Neuron (in vitro differentiated cells): ENCODE measurements around the gene KRTAP5-11.
"Not testable (repeated sequence)": the region's sequence is repeated elsewhere in the genome, so short reads cannot be mapped to it uniquely, and the experiment has no call there.

Experiments
- H2AFZ ChIP-seq: one replicate; pipeline ENCODE4 v1.6.1; 2013; ENCODE audit warnings: low read depth, mild to moderate bottlenecking, inconsistent platforms, low read length, moderate library complexity
- H3K27me3 ChIP-seq: one replicate; pipeline ENCODE4 v1.6.1; 2013; ENCODE audit warnings: low read length; ENCODE audit not compliant: insufficient read depth
- H3K36me3 ChIP-seq: one replicate; pipeline ENCODE4 v1.6.1; 2013; ENCODE audit warnings: low read length; ENCODE audit not compliant: insufficient read depth
- H3K4me1 ChIP-seq: one replicate; pipeline ENCODE4 v1.6.1; 2013; ENCODE audit warnings: low read length; ENCODE audit not compliant: insufficient read depth
- H3K4me3 ChIP-seq: 2 replicates; pipeline ENCODE4 v1.5.1; 2013; ENCODE audit warnings: mild to moderate bottlenecking, low read length, moderate library complexity
- H3K9me3 ChIP-seq: one replicate; pipeline ENCODE4 v1.6.1; 2013; ENCODE audit warnings: low read length

Gene KRTAP5-11

DNA sequence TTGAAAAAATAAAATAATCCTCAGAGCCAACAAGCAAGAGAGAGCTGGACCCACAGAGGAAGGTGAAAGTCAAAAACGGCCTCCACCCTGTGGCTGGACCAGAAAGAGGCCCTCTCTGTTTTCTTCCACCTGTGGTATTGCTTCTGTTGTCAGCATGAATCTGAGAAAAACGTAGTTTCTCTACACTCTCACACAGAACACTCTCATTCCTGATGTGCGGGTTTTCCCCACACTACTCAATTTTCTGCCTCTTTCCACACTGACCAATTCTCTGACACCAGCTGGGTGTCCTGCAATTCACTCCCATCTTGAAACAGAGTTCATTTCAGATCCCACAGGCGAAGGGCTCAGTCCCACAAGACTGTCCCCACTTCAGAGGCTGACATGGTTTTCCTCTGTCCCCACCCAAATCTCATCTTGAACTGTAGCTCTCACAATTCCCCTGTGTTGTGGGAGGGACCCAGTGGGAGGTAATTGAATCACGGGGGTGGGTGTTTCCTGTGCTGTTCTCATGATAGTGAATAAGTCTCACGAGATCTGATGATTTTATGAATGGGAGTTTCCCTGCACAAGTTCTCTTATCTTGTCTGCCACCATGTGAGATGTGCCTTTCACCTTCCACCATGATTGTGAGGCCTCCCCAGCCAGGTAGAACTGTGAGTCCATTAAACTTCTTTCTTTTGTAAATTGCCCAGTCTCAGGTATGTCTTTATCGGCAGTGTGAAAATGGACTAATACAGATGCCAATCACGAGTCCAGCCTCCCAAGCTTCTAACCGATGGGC is 42.0 kb downstream of the KRTAP5-11 start:
- not testable (repeated sequence) for H3K4me3 ChIP-seq, H3K36me3 ChIP-seq, H3K4me1 ChIP-seq, H2AFZ ChIP-seq, H3K27me3 ChIP-seq, H3K9me3 ChIP-seq

DNA sequence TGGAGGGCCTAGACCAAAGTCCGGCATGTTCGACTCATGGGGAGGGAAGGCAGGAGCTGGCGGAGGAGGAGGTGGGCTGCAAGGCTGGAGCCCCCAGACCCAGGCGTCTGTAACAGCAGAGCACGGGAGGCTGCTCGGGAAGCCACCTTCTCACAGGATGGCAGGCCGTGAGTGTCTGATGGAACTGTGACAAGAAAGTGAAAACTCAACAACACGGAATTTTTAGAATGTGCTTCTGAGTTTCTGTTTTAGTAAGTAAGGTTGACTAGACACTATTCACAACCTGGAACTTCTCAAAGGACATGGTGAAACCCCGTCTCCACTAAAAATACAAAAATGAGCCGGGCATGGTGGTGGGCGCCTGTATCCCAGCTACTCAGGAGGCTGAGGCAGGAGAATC is 42.7 kb downstream of the KRTAP5-11 start:
- not testable (repeated sequence) for H3K27me3 ChIP-seq, H3K9me3 ChIP-seq, H3K4me3 ChIP-seq, H2AFZ ChIP-seq, H3K36me3 ChIP-seq, H3K4me1 ChIP-seq

DNA sequence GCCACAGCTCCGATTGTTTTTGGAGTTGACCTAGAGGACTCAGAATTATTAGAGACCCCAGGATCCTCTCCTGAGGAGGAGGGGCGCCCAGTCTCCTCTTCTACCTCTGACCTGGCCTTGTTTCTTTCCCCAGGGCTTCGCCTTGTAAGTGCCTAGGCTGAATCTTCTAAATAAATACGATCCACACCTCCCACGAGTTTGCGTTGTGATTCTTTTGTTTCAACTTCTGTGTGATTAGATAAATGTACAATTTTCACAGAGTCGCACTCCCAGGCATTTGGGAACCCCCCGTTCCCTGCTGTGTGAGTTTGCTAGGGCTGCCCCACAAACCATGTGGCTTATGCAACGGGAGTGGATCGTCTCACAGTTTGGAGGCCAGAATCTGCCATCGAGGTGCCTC is 43.7 kb downstream of the KRTAP5-11 start:
- H3K36me3 ChIP-seq = no peaks in the 10 kb centered on the region
- H3K4me3 ChIP-seq = no peak overlapping the region
- H3K4me1 ChIP-seq = no peaks in the 10 kb centered on the region
- H3K27me3 ChIP-seq = peaks cover 7% of the 10 kb centered on the region
- no peaks in the 10 kb centered on the region for H3K9me3 ChIP-seq
- no peak overlapping the region for H2AFZ ChIP-seq

DNA sequence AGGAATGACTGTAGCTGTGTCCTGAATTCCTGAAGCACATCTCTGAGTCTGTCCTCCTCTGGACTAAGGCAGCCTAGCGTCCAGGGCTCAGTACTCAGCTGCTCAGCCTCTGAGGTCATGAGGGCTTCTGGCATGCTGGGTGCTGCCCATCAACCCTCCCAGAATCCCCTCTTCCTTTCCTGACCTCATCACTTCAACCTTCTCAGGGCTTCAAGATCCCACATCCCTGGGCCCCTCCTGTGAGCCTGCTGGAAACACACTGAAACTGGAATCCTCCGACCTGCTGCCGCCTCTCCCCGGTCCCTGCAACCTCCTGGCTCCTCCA is 44.0 kb downstream of the KRTAP5-11 start:
- Histone ChIP-seq H3K4me3 (no peak overlapping the region), H3K27me3 (peaks cover 7% of the 10 kb centered on the region), H3K36me3 (no peaks in the 10 kb centered on the region), H2AFZ (no peak overlapping the region), H3K4me1 (no peaks in the 10 kb centered on the region), H3K9me3 (no peaks in the 10 kb centered on the region)

DNA sequence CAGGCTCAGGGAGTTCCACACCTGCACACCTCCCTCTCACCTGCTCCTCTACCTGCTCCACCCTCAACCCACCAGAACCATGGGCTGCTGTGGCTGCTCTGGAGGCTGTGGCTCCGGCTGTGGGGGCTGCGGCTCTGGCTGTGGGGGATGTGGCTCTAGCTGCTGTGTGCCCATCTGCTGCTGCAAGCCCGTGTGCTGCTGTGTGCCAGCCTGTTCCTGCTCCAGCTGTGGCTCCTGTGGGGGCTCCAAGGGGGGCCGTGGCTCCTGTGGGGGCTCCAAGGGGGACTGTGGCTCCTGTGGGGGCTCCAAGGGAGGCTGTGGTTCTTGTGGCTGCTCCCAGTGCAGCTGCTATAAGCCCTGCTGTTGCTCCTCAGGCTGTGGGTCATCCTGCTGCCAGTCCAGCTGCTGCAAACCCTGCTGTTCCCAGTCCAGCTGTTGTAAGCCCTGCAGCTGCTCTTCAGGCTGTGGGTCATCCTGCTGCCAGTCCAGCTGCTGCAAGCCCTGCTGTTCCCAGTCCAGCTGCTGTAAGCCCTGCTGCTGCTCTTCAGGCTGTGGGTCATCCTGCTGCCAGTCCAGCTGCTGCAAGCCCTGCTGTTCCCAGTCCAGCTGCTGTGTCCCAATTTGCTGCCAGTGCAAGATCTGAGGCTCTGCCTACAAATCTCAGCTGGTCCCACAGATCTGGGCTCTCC is 44.6 kb downstream of the KRTAP5-11 start, which contains the start of gene KRTAP5-8:
KRTAP5-8 (plus strand) TSS at position 49 of the 689 bp plus-strand sequence; CDS start at position 80, 31 bp downstream.
- not testable (repeated sequence) for H3K36me3 ChIP-seq, H3K27me3 ChIP-seq, H3K4me3 ChIP-seq, H2AFZ ChIP-seq, H3K4me1 ChIP-seq, H3K9me3 ChIP-seq

DNA sequence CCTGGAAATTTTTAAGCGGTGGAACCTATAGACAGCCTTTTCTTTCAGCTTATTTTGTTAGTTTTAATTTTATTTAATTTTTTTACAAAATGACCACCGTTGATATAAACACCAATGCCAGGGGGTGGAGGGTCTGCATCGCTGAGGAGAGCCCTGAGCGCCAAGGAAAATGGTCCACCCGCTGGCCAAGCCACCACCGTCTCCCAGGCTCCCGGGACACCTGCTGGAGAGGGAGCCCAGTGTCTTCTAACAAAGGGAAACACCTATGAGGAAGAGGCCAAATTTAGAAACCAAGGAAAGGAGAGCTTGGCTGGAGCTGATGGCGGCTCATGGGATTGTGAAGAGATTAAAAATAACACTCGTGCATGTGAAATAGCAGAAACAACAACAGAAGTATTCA is 45.1 kb downstream of the KRTAP5-11 start:
- Histone ChIP-seq H3K4me3 (no peak overlapping the region), H3K36me3 (no peaks in the 10 kb centered on the region), H3K27me3 (peaks cover 7% of the 10 kb centered on the region), H3K9me3 (no peaks in the 10 kb centered on the region), H2AFZ (no peak overlapping the region), H3K4me1 (no peaks in the 10 kb centered on the region)

DNA sequence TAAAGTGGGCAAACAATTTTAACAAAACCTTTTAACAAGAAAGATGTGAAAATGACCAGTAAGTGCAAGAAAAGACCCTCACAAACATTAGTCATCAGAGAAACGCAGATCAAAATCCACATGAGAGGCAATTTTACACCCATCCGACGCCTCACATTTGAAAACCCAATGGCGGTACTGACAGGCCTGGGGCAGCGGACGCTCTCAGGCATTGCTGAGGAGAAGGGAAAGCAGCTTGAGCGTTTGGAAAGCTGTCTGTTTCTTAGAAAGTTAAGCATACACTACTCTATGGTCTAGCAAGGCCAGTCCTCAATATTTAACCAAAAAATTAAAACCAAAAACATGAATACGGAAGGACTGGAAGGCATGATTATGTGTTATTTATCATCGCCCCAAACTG is 46.9 kb downstream of the KRTAP5-11 start:
- no peaks in the 10 kb centered on the region for H3K36me3 ChIP-seq

DNA sequence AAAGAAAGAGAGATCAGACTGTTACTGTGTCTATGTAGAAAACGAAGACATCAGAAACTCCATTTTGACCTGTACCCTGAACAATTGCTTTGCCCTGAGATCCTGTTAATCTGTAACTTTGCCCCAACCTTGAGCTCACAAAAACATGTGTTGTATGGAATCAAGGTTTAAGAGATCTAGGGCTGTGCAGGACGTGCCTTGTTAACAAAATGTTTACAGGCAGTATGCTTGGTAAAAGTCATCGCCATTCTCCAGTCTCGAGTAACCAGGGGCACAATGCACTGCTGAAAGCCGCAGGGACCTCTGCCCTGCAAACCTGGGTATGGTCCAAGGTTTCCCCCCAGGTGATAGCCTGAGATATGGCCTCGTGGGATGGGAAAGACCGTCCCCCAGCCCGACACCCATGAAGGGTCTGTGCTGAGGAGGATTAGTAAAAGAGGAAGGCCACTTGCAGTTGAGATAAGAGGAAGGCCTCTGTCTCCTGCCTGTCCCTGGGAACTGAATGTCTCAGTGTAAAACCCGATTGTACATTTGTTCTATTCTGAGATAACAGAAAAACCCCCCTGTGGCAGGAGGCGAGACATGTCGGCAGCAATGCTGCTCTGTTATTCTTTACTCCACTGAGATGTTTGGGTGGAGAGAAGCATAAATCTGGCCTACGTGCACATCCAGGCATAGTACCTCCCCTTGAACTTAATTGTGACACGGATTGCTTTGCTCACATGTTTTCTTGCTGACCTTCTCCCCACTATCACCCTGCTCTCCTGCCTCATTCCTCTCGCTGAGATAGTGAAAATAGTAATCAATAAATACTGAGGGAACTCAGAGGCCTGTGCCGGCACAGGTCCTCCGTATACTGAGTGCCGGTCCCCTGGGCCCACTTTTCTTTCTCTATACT is 47.7 kb downstream of the KRTAP5-11 start:
- not testable (repeated sequence) for H3K9me3 ChIP-seq, H2AFZ ChIP-seq, H3K36me3 ChIP-seq, H3K4me3 ChIP-seq, H3K27me3 ChIP-seq, H3K4me1 ChIP-seq

More for the DNA sequence above, 46.9 kb downstream of the KRTAP5-11 start:
- no peak overlapping the region for H3K4me3 ChIP-seq
- H3K4me1 ChIP-seq = no peaks in the 10 kb centered on the region
- H2AFZ ChIP-seq = no peak overlapping the region
- H3K9me3 ChIP-seq = no peaks in the 10 kb centered on the region
- H3K27me3 ChIP-seq = peaks cover 7% of the 10 kb centered on the region

DNA sequence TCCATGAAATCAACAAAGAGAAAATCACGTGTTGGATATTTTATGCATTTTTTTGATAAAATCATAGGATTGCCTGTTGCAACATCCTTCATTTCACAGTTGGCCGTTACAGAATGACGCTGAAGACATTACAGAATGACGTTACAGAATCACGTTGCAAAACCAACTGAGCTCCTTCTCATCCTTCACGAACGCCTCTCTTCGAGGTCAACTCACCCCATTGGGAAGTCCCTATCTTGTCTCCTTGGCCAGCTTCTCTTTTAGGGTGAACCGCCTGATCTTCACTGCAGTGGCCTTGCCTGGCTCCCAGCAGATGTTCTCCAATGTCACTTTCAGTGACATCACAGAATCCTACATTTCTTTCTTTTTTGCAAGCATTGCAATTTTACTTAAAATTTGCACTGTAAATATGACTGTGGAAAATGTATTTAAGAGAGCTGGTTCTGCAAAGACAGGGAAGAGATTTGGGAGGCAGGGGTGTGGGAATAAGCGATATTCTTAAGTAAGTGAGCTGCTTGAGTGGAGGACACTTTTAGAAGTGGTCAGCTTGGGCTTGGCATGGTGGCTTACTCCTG is 50.6 kb downstream of the KRTAP5-11 start:
- no peak overlapping the region for H3K4me3 ChIP-seq
- no peaks in the 10 kb centered on the region for H3K27me3 ChIP-seq
- no peaks in the 10 kb centered on the region for H3K4me1 ChIP-seq
- no peaks in the 10 kb centered on the region for H3K36me3 ChIP-seq
- H3K9me3 ChIP-seq = no peaks in the 10 kb centered on the region
- H2AFZ ChIP-seq = no peak overlapping the region
